ENCODE measurements around the gene LBH. TPM values are rescaled to one million over a fixed set of nuclear protein-coding genes. Genes with fewer than 3 reads are reported as not detected.
A peak's percentile ranks its signal among the peaks of the same experiment; 100 is the strongest.

The LBH gene
- total RNA-seq, 1 donor from 2014 or later, result 60.2 TPM

DNA sequence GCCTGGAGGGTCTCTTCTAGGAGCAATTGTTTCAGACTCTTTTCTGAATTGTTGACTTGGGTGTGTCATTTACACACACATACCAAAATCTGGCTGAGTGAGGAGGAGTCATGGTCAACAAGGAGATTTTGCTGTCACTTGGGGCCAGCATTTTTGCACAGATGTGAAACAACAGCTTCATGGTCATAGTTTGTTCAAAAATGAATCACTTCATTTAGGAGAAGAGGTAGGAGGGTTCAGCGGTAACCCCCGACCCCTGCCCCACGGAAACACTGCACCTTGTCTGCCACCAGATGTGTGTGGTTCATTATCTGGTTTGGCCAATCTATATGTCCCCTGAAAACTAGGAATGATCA is 42.2 kb downstream of the LBH start:
- DNase-seq (ENCODE audit: low spot score), result no peak

DNA sequence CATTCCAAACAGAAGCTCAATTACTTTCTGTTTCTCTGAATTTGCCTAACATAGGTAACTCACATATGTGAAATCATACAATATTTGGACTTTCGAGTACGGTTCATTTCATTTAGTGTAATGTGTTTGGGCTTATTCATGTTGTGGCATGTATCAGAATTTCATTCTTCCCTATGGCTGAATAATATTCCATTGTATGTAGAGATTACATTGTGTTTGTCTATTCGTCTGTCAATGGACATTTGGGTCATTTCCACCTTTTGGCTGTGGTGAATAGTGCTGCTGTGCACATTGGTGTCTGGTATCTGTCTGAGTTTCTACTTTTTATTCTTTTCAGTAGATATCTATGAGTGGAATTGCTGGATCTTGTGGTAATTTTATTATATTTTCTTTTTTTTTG is 43.9 kb downstream of the LBH start:
- no peak for DNase-seq (ENCODE audit: low spot score)

DNA sequence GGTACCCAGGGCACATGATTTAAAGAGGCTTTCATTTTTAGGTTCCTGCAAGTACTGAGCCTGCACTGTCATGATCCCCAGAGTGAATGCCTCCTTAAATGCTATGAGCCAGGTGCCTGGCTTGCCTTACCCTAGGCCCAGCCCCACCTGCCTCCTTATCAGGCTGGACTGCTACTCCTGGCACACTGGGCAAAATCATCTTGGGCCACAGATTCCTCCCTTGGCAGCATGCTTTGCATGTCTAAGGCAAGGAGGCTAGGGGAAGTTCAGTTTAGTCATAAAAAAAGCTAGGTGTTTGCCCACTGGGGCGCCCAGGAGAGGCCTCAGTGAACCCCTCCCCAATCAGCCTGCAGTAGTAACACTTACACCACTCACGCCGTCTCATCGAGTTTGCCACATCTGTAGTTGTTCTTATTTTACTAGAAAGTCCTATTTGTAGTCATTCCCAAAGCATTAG is 45.1 kb downstream of the LBH start:
- no peak for DNase-seq (ENCODE audit: low spot score)

DNA sequence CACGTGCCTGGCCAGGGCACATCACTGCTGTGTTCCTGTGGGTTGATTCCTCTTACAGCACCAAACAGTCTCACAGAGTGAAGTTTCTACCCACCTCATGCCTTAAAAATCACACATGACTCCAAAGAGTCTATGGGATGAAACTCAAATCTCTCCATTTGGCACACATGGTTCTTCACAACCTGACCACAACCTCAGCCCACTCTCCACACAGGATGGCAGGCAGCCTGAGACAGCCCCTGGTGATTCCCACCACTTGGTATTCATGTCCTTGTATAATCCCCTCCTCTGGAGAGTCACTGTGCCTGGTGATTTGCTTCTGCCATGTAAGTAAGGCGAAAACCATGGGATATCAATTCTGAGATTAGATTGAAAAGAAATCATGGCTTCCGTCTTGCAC is 46.2 kb downstream of the LBH start:
- DNase-seq (ENCODE audit: low spot score), result no peak

DNA sequence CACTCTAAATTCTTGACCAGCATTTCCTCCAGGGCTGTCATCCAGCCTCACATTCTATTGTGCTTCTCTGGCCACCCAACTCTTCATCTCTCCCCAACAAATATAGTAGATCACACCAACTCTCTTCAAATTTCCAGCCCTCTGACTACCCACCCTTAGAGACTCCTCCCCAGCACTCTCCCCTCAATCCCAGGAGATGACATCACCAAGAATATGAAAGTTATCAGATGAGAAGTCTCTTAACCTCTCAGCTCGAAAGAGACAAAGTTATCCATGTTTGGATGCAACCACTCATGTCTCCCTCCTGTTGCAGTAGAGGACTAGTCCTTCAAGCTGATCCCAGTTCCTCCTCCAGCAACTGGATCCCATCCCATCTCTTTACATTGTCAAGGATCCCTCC is 47.1 kb downstream of the LBH start:
- no peak for DNase-seq (ENCODE audit: low spot score)

DNA sequence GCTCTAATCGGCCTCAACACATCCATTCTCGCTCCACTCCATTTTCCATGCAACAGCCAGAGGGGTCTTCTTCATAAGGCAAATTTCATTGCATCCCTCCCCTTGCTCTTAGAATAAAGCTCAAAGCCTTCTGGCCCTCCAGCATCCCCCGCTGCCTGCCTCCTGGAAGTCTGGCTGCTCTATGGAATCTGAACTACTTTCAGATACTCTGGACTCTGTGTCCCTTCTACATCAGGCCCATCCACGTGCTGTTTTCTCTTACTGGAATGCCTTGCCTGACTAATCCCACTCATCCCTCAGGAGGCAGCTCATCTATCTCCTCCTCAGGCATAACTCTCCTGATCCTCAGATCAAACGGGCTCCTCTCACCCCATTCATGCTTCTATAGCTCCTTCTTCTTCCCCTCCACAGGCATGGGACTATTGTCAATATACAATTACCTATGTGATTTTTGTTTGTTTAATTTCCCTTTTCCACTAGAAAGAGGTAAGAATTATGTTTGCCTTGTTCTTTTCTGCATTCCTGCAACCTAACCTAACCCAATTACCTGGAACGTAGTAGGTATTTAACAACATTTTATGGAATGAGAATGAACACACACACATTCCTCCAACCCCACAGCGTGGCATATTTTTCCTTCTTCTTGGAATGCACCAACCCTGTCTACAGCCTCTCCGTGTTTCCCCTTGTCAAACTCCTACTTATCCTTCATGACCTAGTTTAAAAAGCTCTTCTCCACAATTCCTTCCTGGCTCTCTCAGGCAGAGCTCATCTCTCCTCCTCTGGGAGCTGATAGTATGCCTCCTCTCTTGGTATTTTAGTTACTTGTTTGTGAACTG is 49.5 kb downstream of the LBH start:
- no peak for DNase-seq (ENCODE audit: low spot score)

DNA sequence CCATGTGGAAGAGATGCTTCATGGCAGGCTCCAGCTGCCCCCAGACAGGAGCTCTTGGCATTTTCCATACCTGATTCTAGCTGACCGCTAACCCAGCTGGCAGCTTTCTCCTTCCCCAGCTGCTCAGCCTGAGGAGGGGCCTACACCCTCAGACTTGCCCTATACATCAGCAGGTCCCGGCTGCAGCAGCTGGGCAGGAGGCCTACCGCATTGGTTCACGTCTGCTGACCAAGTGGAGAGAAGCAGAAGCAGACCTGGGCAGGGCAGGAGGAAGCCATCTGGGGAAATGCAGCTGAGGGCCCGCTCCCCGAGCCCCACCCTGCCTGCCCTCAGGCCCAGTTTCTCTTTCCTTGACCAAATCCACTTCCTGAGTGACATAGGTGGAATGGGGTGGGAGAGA is 50.7 kb downstream of the LBH start:
- DNase-seq (ENCODE audit: low spot score), result no peak

DNA sequence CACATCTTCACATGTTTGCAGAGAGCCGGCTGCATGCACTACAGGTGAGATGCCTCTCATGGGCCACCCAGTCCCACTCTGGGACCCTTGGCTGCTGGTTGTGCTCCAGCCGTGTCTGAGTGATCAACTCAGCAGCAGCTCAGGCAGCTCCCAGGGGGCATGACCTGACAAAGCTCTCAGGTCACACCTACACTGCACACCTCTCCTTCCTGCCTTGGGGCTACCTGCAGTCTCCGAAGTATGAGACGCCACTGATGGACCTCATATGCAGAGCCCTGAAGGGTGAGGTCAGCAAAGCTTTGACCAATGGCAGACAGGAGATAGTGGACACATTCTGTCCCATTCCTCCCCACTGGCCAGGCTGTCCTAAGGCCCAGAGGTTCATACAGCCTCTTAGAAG is 51.4 kb downstream of the LBH start:
- DNase-seq (ENCODE audit: low spot score), result no peak

DNA sequence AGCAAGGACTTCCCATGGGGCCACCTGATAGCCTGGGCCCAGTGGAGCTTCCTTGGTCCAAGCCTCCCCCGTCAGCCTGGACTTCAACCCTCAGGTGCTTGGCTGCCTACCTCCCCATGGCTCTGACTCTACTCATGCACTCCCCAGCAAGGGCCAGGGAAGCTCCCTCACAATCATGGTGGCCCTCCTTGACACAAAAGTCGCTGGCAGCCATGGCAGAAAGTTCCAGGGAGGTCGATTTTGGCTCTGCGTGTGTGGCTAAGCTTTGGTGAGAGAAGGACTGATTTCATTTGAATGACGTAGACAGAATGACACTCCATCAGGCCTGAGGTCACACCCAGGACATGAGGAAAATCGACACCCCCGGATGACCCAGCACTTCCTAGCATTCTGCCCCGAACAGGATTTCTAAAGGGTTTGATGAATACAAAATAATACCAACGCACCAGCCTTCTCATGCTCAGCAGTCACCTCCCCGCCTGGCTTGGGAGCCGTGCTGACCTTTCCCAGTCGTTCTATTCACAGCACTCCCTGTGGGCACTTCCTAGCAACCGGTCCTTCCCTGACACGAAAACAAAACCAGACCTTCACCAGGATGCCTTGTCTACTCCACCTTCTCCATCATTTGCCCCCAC is 52.7 kb downstream of the LBH start:
- DNase-seq (ENCODE audit: low spot score), result no peak

DNA sequence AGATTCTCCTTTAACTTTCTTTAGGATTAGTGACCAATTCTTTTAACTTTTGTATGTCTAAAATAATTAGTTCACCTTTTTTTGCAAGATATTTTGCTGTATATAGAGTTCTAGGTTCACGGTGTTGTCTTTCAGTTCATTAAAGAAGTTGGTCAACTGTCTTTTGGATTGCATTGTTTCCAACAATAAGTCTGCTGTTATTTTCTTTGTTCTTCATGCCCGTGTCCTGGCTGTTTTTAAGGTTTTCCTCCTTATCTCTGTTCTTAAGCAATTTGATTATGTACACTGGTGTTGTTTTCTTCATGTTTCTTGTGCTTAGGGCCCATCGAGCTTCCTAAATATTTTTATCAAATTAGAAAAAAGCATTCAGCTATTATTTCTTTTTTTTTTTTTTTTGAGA is 54.4 kb downstream of the LBH start:
- DNase-seq (ENCODE audit: low spot score), result no peak

DNA sequence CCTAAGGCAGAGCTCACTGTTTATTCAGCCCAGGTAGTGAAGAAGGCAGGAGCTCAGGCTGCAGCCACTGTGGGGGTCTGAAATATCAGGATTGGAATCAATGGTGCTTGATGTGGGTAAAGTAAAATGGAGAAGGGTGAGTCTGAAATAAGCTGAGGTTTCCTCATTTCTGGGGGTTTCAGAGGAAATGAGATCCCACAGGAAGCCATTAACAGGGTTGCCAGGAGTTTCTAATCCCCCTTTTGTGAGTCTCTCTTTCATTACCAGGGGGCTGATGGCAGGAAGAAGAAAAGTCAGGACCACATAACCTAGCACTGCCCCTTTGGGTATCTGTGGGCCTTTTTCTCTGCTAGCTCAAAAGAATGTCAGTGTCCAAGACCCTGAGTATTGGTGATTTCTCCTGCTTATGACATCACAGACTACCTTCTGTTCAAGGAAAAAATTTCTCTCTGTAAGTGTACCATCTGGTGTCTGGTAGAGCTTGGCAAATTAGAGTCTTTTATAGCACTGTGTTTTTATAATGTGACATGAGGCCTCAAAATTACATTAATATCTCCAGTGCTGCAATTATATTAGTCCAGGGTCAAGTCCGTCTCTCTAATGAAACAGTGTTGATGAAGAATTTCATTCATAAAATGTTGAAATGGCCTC is 56.0 kb downstream of the LBH start:
- no peak for DNase-seq (ENCODE audit: low spot score)

DNA sequence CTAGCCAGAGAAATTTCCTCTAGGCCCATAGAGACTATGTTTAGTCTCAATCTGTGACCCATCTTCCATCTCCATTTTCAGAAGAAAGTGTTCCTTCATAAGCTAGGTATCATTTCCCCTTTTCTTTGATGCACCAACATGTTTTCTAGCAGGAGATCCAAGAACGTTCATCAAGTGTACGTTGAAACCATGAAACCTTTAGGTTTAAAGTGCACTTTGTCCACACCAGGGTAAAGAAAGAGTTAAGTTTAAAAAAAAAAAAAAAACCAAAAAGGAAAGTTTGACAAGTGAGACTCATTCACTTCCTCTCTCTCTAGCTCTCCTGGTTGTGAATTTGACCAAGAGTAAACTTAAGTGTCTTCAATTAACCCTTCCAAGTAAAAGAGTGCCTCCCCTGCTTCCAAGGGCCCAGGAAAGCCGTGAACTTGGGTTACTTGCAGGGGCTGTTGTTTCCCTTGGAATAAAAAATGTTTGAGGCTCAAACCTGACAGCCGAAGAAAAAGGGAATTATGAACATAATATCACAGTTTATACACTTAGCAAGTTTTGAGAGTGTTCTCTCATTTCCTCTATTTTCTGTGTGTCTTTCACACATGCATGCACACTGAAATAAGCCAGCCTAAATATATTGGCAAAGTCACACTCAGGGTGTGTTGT is 56.7 kb downstream of the LBH start:
- no peak for DNase-seq (ENCODE audit: low spot score)

DNA sequence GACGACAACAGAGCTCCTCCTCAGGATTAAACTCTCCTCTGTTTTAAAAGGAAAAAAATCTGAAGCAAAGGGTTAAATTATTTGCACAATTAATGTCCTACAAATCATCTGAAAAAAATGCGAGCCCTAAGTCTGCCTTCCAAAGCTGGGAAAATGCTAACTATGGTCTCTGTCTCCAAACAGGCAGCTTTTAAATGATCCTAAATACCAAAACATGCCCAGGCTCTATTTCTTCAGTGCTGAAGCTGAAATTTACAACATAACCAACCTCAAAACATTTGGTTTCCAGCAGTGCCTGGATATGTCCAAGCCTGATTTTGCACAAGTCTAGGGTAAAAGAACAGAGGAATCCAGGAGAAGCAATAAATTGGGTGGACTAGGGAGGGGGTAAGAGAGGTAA is 57.2 kb downstream of the LBH start:
- peak; percentile 50 for DNase-seq (ENCODE audit: low spot score)

DNA sequence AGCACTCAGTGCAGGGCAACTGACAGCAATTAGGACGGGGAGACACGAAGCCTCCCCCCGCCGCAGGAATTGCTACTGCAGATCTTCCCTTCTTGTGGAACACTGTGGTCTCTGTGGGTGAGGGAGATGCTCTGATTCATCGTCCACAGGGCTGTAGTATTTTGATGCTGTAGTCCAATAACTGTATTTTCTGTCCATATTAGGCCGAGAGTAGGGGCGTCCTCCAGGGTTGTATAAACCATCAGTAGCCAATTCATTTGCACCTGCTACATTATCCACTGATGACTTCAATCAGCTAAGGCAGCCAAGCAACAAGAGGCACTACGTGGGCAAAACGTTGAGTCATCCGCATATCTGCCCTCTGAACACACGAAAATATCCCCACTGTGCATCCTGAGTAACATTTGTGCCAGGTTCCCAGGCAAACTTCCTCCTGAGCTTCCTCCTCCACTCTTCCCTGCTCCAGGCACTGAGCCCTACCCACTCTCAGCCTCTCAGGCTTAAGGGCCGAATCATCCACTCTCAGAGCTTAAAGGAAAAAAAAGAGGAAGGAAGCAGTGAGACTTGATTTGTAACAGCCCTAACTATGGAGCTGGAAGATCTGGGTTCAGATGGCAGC is 62.1 kb downstream of the LBH start:
- DNase-seq (ENCODE audit: low spot score), result peak; percentile 63

DNA sequence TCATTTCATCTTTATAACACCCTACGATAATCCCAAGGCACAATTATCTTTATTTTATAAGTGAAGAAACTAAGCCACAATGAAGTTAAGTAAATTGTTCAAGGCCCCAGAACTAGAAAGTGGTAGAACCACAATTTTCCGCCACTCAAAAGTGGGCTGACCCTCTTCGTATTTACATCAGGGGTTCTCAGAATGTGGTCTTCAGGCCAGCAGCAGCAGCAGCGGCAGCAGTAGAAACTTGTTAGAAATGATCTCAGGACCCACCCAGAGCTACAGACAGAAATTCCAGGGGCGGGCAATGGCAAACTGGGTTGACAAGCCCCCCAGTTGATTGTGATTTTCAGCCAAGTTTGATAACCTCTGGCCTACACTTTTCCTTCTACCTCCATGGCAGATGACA is 62.8 kb downstream of the LBH start:
- DNase-seq (ENCODE audit: low spot score), result no peak

DNA sequence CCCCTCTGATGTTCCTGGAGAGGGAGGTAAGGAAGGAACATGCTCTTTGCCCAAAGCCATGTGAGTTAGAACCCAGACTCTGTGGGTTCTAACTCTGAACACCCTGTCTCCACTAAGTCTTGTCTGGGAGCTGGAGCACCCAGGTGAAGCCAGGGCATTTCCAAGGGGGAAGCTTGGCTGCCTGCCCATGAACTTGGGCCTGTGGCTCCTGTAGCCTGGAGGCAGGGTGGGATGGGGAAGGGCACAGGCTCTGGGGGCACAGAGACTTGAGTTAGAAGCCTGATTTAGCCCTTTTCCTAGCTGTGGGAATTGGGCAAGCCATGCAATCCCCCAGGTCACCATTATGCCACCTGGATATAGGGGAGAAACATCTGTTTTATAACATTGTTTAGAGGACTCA is 65.2 kb downstream of the LBH start:
- DNase-seq (ENCODE audit: low spot score), result no peak

DNA sequence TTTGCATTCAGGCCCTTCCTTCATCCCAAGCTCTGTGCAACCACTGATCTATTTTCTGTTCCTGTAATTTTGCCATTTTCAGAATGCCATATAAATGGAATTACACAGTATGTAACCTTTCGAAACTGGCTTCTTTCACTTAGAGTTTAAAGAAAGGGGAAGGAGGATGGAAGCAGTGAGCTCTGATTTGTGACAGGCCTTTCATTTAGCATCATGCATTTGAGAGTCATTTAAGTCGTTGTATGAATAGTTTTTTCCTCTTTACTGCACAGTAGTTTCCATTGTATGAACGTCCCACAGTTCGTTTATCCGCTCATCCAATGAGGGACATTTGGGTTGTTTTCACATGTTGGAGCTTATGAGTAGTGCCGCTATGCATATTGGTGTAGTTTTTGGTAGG is 67.0 kb downstream of the LBH start:
- no peak for DNase-seq (ENCODE audit: low spot score)

DNA sequence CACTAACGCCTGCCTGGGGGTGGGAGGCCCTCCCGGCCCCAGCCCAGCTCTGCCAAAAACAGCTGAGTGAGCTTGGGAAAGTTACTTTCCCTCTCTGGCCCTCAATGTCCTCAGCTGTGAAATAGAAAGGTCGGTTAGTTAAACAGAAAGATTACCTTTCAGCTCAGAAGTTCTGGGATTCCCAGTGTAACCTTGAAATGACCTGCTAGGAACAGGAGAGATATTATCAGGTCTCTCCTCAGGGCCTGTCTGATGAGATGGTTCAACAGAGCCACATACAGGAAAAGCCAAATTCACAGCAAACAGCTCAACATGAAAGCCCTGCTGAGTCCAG is 68.8 kb downstream of the LBH start:
- DNase-seq (ENCODE audit: low spot score), result no peak

DNA sequence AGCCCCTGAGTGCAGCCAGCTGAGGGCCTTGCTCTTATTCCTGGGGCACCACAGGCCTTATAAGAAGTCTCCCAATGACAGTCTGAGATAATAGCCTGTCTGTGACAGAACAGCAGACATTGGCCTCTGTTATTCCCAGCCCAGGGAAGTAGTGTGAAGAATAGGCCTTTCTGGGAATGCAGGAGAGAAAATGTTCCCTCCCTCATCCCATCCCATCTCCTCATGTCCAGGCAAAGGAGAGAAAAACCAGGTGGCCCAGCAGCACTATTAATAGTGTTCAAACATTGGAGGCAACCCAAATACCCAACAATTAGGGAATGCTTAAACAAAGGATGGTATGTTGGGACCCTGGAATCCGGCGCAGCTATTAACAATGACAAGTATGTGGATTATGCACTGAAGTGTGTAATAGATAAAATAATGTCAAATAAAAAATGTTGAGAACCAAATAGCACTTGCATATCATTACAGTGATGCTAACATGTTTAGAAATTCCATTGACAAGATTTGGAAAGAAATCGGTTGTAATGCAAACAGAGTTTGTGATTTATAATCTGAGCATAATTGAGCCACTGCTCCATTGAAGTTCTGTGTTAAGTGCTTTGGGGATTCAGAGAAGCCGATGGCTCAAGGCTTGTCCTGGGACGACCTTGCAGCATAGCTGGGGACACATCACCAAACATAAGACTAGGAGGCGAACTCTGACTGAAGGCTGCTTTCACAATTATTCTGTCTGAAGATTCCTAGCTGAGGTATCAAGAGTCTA is 69.3 kb downstream of the LBH start:
- peak; percentile 55 for DNase-seq (ENCODE audit: low spot score)

DNA sequence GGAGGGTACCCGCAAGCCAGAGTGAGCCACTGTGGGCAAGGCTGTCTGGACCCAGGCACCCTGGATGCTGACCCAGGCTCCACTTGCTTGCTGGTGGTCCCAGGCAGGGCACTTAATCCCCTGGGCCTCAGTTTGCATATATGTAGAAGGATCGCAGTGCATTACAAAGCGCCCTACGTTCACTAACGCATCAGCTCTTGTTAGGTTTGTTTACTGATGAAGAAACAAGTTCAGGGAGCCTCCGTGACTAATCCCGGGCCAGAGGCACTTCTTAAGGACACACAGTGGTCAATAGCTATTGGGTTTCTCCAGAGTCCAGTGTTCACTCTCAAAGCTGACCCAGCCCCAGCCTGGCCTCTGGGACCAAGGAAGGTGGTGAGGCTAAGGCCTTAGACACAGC is 70.2 kb downstream of the LBH start:
- DNase-seq (ENCODE audit: low spot score), result no peak

DNA sequence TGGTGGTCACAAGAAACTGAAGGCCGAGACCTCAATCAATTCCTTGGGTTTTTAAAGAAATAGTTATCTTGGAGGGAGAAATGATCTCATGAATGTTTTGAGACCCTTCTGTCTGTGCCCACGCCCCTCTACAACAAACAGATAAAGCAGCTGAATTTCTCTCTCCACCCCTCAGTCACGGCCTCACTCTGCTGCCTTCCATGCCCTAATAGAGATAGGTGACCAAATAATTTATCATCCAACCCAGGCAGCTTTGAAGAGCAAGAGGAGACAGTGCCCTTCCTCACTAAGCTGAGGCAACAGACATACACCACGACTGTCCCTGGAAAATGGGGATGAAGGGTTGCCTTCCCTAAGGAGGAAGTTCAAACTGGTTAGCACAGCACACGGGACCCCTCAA is 71.2 kb downstream of the LBH start:
- DNase-seq (ENCODE audit: low spot score), result no peak

All from umbilical cord (tissue), 2 donors.